OCI-LY3 (cell line): Measurements from ENCODE around the gene ZBTB7C.

Source experiments
- H2AFZ ChIP-seq: fragments of 200-600, 300-600 bp; shearing (Covaris generic); 2 replicates; pipeline ENCODE4 v1.6.0; 2014; ENCODE audit warnings: antibody characterized with exemption, low read depth, low read length
- H3K27ac ChIP-seq: fragments of 200-600, 300-600 bp; sonication (generic); 2 replicates; pipeline ENCODE4 v1.5.1; 2014; ENCODE audit warnings: mild to moderate bottlenecking, low read length, moderate library complexity, mixed read lengths
- H3K27me3 ChIP-seq: fragments of 200-600, 300-600 bp; sonication (generic); 2 replicates; pipeline ENCODE4 v1.6.1; 2014; ENCODE audit warnings: low read depth, low read length, mixed read lengths
- H3K36me3 ChIP-seq: fragments of 200-600, 300-600 bp; sonication (generic); replicated peaks from 2 replicates; pipeline ENCODE3; 2014; ENCODE audit warnings: low read depth, low read length, mixed read lengths
- H3K4me1 ChIP-seq: fragments of 300-600, 200-600 bp; sonication (generic); 2 replicates; pipeline ENCODE4 v1.6.1; 2014; ENCODE audit warnings: low read length, mixed read lengths
- H3K4me2 ChIP-seq: fragments of 200-600, 300-600 bp; sonication (generic); 2 replicates; pipeline ENCODE4 v1.6.1; 2014; ENCODE audit warnings: low read length, mixed read lengths
- H3K4me3 ChIP-seq: fragments of 300-600, 200-600 bp; sonication (generic); 2 replicates; pipeline ENCODE4 v1.5.1; 2014; ENCODE audit warnings: antibody characterized with exemption, mild to moderate bottlenecking, low read length, moderate library complexity
- H3K79me2 ChIP-seq: fragments of 300-600, 200-600 bp; shearing (Covaris generic); 2 replicates; pipeline ENCODE4 v1.6.1; 2014; ENCODE audit warnings: mild to moderate bottlenecking, low read length, mixed read lengths
- H3K9ac ChIP-seq: fragments of 300-600, 200-600 bp; shearing (Covaris generic); 2 replicates; pipeline ENCODE4 v1.6.0; 2014; ENCODE audit warnings: mild to moderate bottlenecking, low read length, moderate library complexity
- H3K9me3 ChIP-seq: fragments of 200-600, 300-600 bp; shearing (Covaris generic); 2 replicates; pipeline ENCODE4 v1.6.1; 2014; ENCODE audit warnings: low read length, mixed read lengths; ENCODE audit not compliant: insufficient read depth
- H4K20me1 ChIP-seq: fragments of 200-600, 300-600 bp; sonication (generic); 2 replicates; pipeline ENCODE4 v1.6.1; 2016; ENCODE audit warnings: low read length, mixed read lengths; ENCODE audit not compliant: insufficient read depth
- EZH2phosphoT487 ChIP-seq: fragments of 200-600 bp; shearing (Covaris generic); IDR thresholded peaks from 2 replicates; pipeline ENCODE4 v1.6.1; 2018; ENCODE audit warnings: antibody characterized with exemption, mixed run types, low read depth
- TF ChIP-seq, protein P1 (sequence below): fragments of 200-600, 300-600 bp; sonication (generic); IDR thresholded peaks from 2 replicates; pipeline ENCODE4 v1.5.1; 2014; ENCODE audit warnings: antibody characterized with exemption, low read length, low read depth

Gene ZBTB7C

DNA sequence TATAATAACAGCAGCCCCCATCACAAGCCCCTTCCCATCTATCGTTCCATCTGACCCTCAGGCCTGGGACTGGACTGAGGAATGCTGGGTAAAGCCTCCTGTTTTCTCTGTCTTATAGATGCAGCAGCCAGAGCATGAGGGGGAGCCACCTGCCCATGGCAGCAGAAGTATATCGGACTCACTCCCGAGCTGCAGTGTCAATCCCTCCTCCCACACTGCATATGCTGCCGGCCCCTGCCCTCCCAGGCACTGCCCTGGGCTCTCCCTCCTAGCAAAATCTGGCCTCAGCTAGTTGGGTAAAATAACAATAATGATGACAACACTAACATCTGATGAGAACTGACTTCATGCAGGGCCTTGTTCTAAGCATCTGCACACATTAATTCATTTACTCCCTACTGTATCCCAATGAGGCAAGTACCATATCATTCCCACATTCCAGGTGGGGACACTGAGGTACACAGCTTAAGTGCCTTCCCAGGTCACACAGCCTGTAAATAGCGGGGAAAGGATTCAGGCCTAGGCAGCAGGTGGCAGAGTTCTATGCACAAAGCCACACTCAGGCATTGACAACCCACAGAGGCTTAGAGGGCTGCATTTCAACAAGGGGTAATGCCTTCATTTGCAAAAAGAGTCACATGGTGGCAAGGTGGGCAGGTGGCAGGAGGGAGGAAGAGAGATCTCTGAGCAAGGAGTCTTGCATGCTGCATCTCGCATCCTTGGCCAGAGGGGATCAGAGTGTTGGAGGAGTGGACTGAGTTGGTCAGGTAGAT, 190.0 kb downstream of the ZBTB7C start:
- Histone ChIP-seq H3K27ac (no peak overlapping the region), H3K4me3 (no peak overlapping the region), H4K20me1 (no peaks in the 10 kb centered on the region), H3K9me3 (no peaks in the 10 kb centered on the region), H3K4me1 (no peaks in the 10 kb centered on the region), H3K9ac (no peak overlapping the region), H3K36me3 (no peaks in the 10 kb centered on the region), H2AFZ (no peak overlapping the region), H3K79me2 (no peaks in the 10 kb centered on the region), H3K4me2 (no peak overlapping the region), H3K27me3 (peaks cover 39% of the 10 kb centered on the region)
- TF ChIP-seq, protein P1, sequence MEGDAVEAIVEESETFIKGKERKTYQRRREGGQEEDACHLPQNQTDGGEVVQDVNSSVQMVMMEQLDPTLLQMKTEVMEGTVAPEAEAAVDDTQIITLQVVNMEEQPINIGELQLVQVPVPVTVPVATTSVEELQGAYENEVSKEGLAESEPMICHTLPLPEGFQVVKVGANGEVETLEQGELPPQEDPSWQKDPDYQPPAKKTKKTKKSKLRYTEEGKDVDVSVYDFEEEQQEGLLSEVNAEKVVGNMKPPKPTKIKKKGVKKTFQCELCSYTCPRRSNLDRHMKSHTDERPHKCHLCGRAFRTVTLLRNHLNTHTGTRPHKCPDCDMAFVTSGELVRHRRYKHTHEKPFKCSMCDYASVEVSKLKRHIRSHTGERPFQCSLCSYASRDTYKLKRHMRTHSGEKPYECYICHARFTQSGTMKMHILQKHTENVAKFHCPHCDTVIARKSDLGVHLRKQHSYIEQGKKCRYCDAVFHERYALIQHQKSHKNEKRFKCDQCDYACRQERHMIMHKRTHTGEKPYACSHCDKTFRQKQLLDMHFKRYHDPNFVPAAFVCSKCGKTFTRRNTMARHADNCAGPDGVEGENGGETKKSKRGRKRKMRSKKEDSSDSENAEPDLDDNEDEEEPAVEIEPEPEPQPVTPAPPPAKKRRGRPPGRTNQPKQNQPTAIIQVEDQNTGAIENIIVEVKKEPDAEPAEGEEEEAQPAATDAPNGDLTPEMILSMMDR: peak; percentile 24; the same call in 1 of the 2 replicates
- no peak for TF ChIP-seq EZH2phosphoT487

DNA sequence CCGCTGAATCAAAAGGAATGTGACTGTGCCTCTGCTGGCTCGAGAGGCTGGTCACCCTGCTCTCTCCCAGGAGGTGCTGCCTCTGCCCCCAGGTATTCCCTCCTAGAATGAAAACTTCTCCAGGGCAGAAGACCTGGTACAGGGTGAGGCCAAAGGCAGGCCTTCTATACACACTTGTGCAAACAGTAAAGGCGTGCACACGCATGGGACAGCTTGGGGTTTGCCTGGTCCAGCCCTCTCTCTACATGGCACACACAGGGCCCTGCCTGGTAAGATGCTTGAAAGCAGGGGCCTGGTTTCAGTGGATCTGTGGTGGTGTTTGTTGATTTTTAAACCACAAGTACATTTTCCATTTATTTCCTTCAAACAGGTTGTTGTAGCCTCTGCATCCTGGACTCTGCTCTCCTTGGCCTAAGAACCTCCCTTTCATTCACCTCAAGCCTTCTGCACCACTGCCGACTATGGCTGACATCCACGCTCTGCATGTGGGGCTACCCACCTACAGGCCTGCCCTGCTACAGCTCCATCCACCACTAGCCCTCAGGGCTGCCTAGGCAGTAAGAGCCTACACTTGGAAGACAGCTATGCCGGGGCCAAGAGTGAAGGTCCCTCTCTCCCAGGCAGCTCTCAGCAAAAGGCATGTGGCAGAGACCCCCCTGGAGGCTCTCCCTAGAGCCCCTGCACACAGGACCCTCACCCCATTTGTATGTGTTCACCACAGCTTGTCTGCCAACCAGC, 190.7 kb downstream of the ZBTB7C start:
- no peak overlapping the region for H3K4me3 ChIP-seq

DNA sequence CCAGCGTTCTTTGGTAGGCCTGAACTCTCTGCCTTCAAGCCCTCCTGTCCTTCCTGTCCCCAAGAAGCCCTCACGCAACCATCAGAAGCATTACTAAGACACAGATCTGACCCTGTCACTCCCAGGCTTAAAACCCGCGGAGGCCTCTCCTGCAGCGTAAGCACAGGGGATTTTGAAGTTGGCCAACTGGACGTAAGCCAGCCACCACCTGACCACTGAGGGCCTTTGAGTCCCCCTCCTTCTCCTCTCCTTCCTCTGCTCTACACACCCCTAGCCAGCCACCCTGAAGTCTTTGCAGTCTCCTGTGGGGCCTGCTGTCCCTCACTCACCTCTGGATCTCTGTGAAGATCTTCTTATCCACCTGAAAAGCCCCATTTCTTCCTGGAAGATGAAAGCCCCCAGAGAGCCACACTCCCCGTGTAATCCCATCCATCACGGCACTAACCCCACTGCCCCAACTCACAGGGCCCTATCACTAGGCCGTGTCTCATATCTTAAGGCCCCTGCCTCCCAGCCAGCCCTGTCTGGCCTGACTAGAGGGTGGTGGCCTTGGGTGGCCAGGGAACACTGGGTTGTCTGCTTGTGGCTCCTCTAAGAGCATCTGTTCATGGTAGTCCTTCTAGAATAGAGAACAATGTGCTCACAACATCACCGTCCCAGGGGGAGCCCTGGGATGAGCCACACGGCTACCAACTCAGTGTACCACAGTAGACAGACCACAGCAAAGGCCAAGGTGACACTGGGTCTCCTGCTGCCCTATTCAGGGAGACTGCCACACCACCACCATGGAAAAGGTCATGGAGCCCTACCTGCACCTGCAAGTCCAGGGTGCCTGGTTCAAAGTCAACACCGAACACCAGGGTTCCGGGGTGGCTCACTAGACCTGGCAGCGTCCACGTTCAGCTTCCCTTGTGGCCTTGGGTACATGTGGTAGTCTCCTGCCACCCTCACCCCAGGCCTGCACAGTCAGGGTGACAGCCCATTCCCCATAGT, 191.6 kb downstream of the ZBTB7C start:
- H3K27me3 ChIP-seq: peaks cover 30% of the 10 kb centered on the region
- no peak overlapping the region for H3K4me3 ChIP-seq
- H3K27ac ChIP-seq: no peak overlapping the region
- H3K36me3 ChIP-seq: no peaks in the 10 kb centered on the region
- H3K9me3 ChIP-seq: no peaks in the 10 kb centered on the region
- H3K9ac ChIP-seq: no peak overlapping the region
- no peaks in the 10 kb centered on the region for H3K4me1 ChIP-seq
- no peak overlapping the region for H2AFZ ChIP-seq
- no peaks in the 10 kb centered on the region for H3K79me2 ChIP-seq
- no peak for TF ChIP-seq EZH2phosphoT487
- TF ChIP-seq, protein P1: no peak
- H4K20me1 ChIP-seq: no peaks in the 10 kb centered on the region
- no peak overlapping the region for H3K4me2 ChIP-seq

More for the DNA sequence above, 190.7 kb downstream of the ZBTB7C start:
- Histone ChIP-seq H4K20me1 (no peaks in the 10 kb centered on the region), H3K9me3 (no peaks in the 10 kb centered on the region), H3K27me3 (peaks cover 39% of the 10 kb centered on the region), H3K4me2 (no peak overlapping the region), H3K79me2 (no peaks in the 10 kb centered on the region), H3K27ac (no peak overlapping the region), H2AFZ (no peak overlapping the region), H3K36me3 (no peaks in the 10 kb centered on the region), H3K9ac (no peak overlapping the region), H3K4me1 (no peaks in the 10 kb centered on the region)
- TF ChIP-seq, protein P1: no peak
- TF ChIP-seq EZH2phosphoT487: no peak
